Mesenteric fat pad (tissue), 1 donor: ENCODE data around the gene MACROD1. TPM values are rescaled to one million over a fixed set of nuclear protein-coding genes. Genes with fewer than 3 reads are reported as not detected.
A peak's percentile ranks its signal among the peaks of the same experiment; 100 is the strongest.
"Not testable (repeated sequence)": the region's sequence is repeated elsewhere in the genome, so short reads cannot be mapped to it uniquely, and the experiment has no call there.

Source experiments
- DNase-seq: peaks from one replicate; pipeline ENCODE4 v3.0.0-alpha.2; 2020; ENCODE audit warnings: low spot score
- total RNA-seq: library from RNA; stranded (reverse); fragmentation: NEBNext Ultra II Directional; extraction: Animal tissue kit (Norgen Biotek cat#: 25700); gene quantifications from one replicate; pipeline ENCODE4 v1.2.1, GENCODE V29; 2021
- donor health status: DM: yes; HTN: yes; CAD: no.

The MACROD1 gene
- total RNA-seq, 1 donor from 2014 or later, result 19.5 TPM

DNA sequence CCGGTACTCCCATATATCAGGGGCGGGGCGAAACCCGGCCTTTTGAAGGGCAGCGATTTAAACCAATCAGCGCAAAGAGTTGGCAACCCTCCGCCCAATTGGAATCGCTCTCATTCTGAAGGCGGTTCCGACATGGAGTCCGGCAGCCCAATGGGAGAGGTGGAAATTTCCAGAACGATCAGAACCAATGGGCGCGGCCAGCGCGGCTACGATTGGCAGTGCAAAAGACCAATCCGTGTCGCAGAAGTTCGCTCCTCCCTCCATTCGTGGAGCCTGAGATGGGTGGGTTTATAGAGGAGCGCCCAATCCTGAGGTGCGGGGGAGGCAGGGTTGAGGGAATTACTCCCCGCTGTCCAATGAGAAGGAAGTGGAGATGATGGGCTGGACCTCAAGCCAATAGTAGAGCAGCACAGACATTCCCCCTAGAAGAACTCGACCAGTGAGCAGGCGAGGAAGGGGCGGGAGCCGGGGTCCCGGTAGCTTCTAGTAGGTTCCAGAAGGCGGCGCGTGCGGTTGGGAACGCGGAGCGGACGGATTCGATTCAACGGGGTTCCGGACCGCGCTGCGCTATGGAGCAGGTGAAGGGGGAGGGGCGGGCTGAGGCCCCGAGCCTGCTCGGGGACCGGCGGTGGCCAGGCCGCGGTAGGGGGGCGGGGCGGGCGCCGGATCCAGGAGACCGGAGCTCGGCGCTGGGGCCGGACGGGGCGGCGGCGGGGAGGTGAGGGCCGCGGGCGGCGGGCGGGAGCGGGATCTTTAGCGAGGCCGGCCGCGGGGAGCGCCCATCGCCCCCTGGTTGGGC is 20.0 kb upstream of the MACROD1 start, which contains the start of gene STIP1:
TSS of gene STIP1 (plus strand) at position 479 of the 799 bp plus-strand sequence. CDS start at position 570, 91 bp downstream.
- peak; percentile 99 for DNase-seq

DNA sequence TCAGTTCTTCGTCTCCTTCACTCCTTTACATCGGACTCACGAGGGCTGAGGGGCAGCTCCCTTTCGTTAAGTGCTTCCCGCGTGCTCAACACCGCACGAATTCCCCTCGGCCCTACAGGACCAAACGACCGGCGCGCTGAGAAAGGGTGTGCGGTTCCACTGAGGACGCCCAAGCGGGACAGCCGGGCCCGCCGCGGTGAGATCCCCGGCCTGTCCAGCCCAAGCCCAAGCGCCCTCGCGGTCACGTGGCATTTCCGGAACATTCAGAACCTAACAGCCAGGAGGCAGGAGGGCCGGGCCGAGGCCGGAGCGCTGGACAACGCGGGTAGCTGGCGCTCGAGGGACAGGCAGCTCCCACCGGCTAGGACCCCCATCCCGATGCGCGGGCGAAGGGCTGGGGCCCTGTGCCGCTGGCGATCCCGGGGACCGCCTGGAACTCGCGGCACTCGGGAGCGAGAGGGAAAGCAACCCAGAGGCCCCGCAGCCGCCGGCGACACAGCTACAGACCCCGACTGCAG is 19.3 kb upstream of the MACROD1 start:
- DNase-seq, result peak; percentile 96

DNA sequence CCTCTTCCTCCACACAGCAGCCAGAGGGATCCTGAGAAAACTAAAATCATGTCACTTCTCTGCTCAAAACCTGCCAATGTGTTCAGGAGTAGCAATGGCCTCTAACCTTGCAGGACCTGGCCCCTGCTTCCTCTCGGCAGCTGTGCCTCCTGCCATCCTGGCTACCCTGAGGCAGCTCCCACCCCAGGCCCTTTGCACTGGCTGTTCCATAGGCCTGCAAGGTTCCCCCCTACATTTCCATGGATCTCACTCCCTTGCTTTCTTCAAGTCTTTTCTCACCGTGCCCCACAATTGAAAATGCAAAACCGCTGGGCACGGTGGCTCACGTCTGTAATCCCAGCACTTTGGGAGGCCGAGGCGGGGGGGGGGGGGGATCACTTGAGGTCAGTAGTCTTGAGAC is 18.0 kb upstream of the MACROD1 start:
- DNase-seq, result no peak

DNA sequence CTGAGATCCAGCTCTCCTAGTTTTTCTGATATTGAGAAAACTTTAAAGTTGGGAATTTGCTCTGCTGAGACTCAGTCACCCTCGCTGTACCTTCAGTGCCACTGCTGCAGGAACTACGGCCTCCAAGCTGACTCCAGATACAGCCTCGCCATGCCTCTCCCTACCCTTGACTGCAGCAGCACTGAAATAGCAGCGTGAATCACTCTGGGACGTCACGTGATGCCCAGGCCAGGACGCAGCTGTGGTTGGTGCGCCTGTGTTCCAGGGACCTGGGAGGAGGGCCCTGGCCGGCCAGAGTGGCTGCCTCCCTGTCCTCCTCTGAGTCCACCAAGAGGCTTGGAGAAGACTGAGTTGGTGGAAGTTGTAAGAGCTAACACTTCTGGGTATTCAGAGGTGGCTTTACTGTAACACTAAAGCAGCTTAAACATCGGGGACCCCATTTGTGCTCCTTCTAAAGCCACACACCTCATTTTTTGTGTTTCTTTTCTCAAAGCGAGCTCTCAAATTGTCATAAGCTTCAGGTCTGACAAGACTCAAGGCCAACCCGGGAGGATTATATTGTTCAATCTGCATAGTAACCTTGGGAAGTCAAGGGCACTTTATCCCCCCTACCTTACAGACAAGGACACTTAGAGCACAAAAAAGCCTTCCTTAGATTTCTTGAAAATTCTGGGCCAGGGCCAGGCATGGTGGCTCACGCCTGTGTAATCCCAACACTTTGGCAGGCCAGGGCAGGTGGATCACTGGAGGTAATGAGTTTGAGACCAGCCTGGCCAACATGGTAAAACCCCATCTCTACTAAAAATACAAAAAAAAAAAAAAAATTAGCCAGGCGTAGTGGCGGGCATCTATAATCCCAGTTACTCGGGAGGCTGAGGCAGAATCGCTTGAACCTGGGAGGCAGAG is 15.8 kb upstream of the MACROD1 start:
- DNase-seq, result peak; percentile 95

DNA sequence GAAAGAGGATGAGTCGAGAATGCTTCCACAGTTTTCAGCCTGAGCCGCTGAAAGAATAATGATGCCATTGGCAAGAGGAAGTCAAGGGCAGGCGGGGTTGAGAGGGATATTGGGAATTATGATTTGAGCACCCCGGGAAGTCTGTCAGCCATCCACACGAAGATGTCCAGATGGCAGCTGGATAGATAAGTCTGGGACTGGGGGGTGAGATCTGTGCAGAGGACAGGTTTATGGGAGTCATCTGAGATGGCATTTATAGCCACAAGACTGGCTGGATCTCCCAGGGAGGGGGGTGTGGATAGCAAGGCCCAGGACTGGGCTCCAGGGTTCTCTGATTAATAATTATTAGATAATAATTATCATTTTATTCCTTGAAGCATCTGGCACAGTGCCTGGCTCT is 15.0 kb upstream of the MACROD1 start:
- no peak for DNase-seq

DNA sequence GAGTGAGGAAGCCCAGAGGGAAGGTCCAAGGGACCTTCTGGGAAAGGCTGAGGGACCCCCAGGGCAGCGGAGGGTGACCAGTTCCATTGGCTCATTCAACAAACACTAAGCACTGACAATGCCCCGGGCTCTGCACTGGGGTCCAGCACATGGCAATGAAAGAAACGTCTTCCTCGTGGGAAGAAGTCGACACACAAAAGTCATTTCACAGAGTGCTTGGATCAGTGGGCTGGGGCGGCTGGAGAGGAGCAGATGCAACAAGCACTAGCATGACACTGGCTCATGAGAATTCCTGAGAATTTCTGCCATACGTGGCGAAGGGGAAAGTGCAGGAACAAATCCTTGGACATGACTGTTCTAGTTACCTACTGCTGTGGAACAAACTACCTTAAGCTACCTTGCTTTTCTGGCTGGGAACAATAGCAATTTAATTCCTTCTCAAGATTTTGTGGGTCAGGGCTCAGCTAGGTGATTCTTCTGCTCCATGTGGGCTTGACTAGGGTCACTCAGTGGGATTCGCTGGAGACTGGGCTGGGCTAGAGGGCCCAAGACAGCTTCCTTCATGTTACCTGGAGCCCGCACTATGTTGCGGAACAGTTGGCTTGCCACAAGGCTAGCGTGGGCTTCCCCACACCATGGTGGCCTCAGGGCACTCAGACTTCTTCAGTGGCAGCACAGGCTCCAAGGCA is 13.2 kb upstream of the MACROD1 start:
- DNase-seq, result no peak

DNA sequence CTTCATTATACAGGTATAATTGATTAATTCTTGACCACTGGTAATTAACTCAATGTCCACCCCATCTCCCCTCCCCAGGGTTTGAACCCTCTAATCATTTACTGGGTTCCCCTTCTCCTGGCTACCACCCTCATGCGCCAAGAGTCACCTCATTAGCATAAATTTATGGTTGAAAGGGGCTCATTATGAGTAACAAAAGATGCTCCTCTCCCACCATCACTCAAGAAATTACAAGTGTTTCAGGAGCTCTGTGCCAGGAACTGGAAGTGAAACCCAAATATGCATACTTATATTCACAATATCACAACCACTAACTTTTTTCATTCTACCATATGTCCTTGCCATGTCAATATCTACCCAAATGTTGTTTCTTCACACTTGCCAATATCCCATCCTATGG is 12.3 kb upstream of the MACROD1 start:
- no peak for DNase-seq

DNA sequence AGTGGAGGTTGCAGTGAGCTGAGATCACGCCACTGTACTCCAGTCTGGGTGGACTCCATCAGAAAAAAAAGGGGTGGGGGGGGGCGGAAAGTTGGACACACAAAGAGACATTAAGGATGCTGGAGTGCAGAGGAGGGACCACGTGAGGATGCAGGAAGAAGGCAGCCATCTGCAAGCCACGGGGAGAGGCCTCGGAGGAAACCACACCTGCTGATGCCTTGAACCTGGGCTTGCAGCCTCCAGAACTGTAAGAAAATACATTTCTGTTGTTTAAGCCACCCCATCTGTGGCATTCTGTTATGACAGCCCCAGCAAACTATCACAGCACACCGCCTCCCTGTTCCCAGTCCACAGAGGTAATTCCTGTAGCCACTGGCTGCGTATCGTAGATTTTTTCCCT is 10.8 kb upstream of the MACROD1 start:
- no peak for DNase-seq

DNA sequence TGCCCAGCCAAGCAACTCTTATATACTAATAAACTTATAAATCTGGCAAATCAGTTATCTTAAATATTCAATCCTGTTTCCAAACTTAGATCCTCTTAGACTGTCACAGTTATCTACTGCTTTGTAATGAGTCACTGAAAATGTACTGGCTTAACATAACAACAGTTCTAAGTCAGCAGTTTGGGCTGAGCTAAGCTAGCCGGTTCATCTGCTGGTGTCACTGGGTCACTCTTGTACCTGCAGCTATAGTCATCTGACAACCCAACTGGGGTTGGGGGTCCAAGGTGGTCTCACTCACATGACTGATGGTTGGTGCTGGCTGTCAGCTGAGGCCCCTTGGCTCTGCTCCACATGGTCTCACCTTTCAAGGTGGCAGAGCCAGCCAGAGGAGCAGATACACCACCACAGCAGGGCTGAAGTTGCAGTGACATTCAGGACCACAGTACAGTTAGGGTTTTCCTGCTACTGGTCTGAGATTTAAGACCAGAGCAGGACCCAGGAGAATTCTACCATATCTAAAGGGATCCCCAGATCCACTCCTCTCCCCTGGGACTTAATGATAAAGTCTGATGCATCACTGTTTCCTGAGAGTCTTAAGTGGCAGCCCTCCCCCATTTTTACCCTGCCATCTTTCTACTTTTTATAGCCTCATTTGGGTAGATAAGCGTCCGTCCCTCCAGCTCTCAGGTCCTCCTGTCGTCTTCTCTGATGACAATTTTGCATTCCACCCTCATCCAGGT is 7.9 kb upstream of the MACROD1 start:
- no peak for DNase-seq

DNA sequence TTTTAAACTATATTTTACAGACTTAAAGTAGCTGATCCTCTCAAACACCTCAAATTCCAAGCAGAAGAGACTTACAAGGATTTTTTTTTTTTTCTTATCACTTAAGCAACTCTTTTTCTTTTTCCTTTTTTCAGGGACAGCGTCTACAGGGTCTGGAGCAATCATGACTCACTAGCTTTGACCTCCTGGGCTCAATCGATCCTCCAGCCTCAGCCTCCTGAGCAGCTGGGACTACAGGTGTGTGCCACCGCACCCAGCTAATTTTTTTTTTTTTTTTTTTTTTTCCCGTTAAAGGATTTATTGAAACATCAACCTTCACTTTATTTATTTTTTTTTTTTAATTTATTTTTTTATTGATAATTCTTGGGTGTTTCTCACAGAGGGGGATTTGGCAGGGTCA is 4.5 kb upstream of the MACROD1 start:
- DNase-seq, result no peak

DNA sequence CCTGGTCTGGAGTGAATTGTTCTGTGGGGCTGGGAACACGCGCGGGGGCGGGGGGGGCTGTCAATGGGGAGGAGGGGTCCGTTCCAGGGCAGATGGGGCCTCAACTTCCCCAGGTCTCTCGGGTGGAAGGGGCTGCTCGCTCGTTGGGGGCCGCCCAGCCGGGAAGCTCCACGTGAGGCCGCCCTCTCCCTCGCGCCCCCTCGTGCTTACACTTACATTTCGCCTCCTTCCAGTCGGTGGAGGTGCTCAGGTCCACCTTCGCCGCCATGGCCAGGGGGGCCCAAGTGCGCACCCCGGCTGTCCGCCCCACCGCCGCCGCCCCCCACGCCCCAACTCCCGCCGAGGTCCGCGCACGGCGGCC is 452 bp downstream of the MACROD1 start:
- no peak for DNase-seq

DNA sequence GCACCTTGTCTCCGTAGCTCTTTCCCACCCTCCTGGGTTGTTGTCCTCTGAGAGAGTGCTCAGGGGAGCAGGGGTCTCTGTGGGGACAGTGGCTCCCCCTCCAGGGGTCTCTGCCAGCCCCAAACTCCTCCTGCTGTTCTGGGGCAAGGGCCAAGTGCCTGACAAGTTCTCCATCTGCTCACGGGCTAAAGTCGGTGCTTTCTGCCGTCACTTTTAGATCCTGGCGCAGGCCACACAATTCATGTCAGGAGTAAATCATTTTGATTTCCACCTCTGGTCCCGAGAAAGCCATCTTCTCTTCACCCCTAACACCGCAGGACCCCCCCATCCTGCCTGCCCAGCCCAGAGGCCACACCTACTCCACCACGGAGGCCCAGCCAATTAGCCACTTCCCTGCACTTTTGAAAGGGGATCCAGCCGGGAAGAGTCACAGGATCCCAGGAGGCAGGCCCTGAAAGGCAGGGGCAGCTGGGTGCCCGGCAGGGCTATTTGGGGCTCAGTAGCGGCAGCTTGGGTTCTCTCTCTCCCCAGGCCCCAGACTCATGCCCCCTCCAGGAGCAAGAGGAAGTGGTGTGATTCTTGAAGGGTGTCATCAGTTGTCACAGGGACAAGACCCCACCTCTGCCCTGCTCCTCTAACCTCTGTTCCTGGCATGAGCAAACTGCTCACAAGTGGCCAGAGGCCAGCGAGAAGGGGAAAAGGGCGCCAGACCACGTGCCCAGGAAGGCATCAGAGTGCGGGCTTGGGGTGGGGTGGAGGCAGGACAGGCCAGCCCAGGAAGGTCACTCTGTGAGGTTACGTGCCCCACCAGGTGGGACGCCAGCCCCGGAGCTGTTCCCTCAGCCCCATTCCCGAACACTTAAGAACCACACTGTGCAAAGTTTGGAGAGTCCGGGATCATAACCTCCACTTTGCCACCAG is 1.3 kb downstream of the MACROD1 start:
- DNase-seq, result no peak

DNA sequence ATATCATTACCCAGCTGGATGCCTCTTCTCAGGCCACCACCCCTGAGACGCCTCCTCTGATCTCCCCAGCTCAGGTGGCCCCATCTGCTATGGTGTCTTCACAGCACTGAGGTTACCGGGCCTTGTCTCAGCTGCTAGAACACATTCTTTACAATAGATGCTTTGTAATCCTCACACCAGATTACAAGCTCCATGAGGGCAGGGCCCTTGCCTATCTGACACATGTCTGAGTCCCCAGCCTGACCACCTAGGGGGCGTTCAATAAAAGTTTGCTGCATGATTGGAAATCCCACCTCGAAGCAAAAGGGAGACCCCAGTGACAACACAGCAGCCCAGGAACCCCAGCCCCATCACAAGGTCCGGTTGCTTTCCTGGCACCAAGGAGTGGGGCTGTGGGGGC is 2.0 kb downstream of the MACROD1 start:
- no peak for DNase-seq

DNA sequence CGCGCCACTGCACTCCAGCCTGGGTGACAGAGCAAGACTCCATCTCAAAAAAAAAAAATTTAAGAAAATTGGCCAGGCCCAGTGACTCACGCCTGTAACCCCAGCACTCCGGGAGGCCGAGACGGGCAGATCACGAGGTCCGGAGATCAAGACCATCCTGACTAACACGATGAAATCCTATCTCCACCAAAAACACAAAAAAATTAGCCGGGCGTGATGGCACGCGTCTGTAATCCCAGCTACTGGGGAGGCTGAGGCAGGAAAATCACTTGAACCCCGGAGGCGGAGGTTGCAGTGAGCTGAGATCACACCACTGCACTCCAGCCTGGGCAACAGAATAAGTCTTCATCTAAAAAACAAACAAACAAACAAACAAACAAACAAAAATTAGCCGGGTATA is 3.1 kb downstream of the MACROD1 start:
- DNase-seq, result not testable (repeated sequence)

DNA sequence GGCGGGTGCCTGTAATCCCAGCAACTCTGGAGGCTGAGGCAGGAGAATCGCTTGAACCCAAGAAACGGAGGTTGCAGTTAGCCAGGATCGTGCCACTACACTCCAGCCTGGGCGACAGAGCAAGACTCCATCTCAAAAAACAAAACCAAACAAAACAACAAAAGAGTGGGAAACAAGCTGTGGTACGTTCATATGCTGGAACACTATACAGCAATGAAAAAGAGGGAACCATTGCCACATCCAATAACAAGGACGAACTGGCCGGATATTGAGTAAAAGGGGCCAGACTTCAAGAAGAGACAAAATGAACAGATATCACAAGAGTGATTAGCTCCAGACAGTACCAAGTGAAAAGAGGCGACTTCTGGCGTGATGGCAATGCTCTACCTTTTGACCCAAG is 4.9 kb downstream of the MACROD1 start:
- DNase-seq, result no peak

DNA sequence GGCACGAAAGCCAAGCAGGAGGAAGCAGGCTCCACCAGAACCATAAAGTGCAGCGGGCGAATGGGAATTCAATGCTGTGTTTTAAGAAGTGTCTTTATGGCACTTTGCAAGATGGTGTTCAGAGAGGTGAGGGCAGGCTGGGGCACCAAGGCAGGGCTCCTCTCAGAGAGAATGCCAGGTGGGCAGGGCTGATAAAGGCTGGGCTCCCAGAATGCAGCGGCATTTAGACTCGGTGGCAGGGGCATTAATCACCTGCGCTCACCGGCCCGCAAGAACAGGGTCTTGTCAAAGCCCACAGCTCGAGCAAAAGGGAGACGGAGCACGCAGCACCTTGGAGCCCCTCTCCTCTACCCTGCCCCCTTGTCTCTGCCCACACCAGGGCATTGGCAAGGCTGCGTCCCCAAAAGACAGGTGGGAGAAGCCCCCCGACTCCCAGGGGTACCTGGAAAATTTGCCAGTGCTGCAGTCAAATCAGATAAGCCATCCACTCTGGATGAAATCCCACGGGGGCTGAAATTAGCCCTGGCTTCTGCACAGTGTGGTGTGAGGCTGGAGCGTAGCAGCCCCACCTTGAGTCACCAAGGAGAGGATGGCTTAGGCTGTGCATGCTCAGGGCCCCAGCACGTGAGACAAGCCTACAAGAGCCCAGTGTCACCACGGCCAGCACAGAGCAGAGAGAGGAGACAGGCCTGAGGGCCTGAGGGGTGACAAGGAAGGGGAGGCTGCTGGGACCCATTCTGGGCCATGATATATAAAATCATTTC is 8.1 kb downstream of the MACROD1 start:
- DNase-seq, result no peak

DNA sequence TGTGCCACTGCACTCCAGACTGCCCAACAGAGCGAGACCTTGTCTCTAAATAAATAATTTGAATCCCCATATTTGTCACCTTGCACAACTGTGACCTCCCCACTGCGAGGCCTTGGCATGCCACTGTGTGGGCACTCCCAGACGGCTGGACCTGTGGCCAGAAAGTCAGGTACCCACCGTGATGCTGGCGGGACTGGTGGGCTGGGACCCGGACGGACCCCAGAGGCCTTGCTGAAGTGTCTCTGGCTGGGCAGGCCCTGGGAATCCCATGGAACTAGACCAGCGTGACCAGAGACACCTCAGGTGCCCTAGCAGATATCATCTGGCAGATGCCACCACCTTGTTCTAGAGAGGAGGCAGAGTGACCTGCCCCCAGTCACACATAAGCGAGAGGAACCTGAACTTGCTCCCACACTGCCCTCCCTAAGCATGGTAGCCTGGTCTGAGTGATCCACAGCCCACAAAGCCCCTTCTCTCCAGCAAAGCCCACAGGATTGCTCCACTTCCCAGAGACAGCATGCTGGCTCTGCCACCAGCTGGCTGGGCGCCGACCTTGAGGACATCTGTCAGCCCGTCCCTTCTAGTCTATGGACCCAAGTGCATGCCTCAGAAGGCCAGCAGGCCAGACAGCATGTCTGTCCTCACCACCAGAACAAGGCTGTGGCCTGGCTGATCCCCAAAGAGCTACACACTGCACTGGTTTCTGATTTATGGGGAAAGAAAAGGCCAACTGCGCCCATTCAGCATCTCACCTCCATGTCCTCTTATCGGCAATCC is 9.5 kb downstream of the MACROD1 start:
- DNase-seq, result no peak

DNA sequence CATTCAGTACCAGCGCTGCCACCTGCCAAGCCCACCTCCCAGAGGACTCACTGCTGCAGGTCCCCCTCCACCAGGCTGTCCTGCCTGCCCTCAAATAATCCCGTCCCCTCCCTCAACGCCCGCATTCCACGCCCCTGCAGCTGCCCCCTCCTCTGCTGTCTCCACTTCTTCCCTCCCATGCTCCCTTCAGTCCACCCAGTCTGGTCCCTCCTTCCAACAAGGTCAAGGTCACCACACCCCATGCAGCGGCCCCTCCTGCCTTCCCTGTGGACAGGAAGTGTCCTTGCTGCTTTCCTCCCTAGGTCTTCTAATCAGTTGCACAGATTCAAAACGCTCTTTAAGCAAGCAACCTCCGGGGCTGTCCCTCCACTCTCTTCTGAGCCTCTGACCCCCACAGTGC is 12.1 kb downstream of the MACROD1 start:
- no peak for DNase-seq
